Gastroesophageal sphincter (tissue), 3 donors: Measurements from ENCODE around the gene JPH4.

ENCODE experiments used
- EP300 ChIP-seq: sonication (generic); formaldehyde crosslinking; IDR thresholded peaks from one replicate; pipeline ENCODE4 v1.6.1; 2017; ENCODE audit warnings: antibody characterized with exemption, mild to moderate bottlenecking
- POLR2A ChIP-seq, 2 donors: fragments of 450-650 bp; IDR thresholded peaks; one replicate each; pipeline ENCODE4 v1.6.1; 2017; ENCODE audit warnings: antibody characterized with exemption in 2 of 2, mild to moderate bottlenecking in 2 of 2, moderate library complexity in 1 of 2
- TF ChIP-seq, protein P1 (sequence below), 4 experiments: fragments of 200-600 bp in 2 of 4; fragments of 450-650 bp in 2 of 4; sonication (generic) in 1 of 4; IDR thresholded peaks; one replicate each; pipeline ENCODE4 v1.5.1; 2017 to 2019; ENCODE audit warnings: antibody characterized with exemption in 4 of 4, mild to moderate bottlenecking in 2 of 4, moderate library complexity in 2 of 4

DNA sequence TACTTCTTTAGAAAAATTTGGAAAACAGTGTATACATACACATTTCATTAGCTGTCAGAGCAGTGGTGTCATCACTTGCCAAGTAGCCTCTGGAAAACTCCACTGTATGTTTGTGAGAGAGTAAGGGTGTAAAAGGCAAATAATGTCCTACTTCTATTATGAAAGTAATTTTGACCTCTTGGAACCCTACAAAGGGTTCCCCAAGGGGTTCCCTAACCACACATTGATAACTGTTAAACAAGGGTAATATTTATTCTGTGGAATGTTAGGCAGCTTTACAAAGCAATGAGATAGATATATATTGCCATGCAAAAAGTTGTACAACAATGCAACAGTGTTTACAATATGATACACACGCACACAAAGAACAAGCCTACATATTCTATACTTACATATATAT, 38.9 kb upstream of the JPH4 start:
- TF ChIP-seq, protein P1, sequence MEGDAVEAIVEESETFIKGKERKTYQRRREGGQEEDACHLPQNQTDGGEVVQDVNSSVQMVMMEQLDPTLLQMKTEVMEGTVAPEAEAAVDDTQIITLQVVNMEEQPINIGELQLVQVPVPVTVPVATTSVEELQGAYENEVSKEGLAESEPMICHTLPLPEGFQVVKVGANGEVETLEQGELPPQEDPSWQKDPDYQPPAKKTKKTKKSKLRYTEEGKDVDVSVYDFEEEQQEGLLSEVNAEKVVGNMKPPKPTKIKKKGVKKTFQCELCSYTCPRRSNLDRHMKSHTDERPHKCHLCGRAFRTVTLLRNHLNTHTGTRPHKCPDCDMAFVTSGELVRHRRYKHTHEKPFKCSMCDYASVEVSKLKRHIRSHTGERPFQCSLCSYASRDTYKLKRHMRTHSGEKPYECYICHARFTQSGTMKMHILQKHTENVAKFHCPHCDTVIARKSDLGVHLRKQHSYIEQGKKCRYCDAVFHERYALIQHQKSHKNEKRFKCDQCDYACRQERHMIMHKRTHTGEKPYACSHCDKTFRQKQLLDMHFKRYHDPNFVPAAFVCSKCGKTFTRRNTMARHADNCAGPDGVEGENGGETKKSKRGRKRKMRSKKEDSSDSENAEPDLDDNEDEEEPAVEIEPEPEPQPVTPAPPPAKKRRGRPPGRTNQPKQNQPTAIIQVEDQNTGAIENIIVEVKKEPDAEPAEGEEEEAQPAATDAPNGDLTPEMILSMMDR (IDR thresholded peaks at IDR 0.05) = no peak
- no peak for TF ChIP-seq POLR2A (IDR thresholded peaks at IDR 0.05)
- no peak for TF ChIP-seq EP300
